Hepatocyte (in vitro differentiated cells): ENCODE measurements around the gene SLC33A1. TPM values are rescaled to one million over a fixed set of nuclear protein-coding genes. Genes with fewer than 3 reads are reported as not detected.

Experiments used
- DNase-seq: peaks from one replicate; pipeline ENCODE4 v3.0.0-alpha.2; 2016; ENCODE audit warnings: low spot score
- H2AFZ ChIP-seq: fragments of 200-600 bp; sonication (generic); 2 replicates; pipeline ENCODE4 v1.6.0; 2016; ENCODE audit warnings: antibody characterized with exemption, mild to moderate bottlenecking
- H3K27ac ChIP-seq: fragments of 200-600 bp; sonication (generic); 2 replicates; pipeline ENCODE4 v1.5.1; 2016; ENCODE audit warnings: mild to moderate bottlenecking
- H3K27me3 ChIP-seq: fragments of 200-600 bp; sonication (generic); 2 replicates; pipeline ENCODE4 v1.6.1; 2016
- H3K36me3 ChIP-seq: fragments of 200-600 bp; sonication (generic); replicated peaks from 2 replicates; pipeline ENCODE4 v1.5.1; 2016; ENCODE audit warnings: low read depth; ENCODE audit not compliant: insufficient read depth
- H3K4me1 ChIP-seq: fragments of 200-600 bp; sonication (generic); 2 replicates; pipeline ENCODE4 v1.5.1; 2016; ENCODE audit warnings: mild to moderate bottlenecking, moderate library complexity; ENCODE audit not compliant: insufficient read depth
- H3K4me2 ChIP-seq: fragments of 200-600 bp; sonication (generic); 2 replicates; pipeline ENCODE4 v1.6.0; 2016
- H3K4me3 ChIP-seq: fragments of 200-600 bp; sonication (generic); 2 replicates; pipeline ENCODE4 v1.5.1; 2016; ENCODE audit warnings: mild to moderate bottlenecking
- H3K79me2 ChIP-seq: fragments of 200-600 bp; sonication (generic); 2 replicates; pipeline ENCODE4 v1.6.0; 2017; ENCODE audit warnings: mild to moderate bottlenecking
- H3K9me2 ChIP-seq: fragments of 200-600 bp; sonication (generic); replicated peaks from 2 replicates; pipeline ENCODE4 v1.6.0; 2017; ENCODE audit warnings: mild to moderate bottlenecking; ENCODE audit not compliant: insufficient read depth
- H3K9me3 ChIP-seq: fragments of 200-600 bp; sonication (generic); 2 replicates; pipeline ENCODE4 v1.5.1; 2016; ENCODE audit warnings: low read depth, mild to moderate bottlenecking
- H4K20me1 ChIP-seq: fragments of 200-600 bp; sonication (generic); 2 replicates; pipeline ENCODE4 v1.6.0; 2016; ENCODE audit warnings: mild to moderate bottlenecking; ENCODE audit not compliant: insufficient read depth, poor library complexity, severe bottlenecking
- CTCF ChIP-seq: fragments of 200-600 bp; sonication (generic); IDR thresholded peaks from 2 replicates; pipeline ENCODE4 v1.5.1; 2016; ENCODE audit warnings: antibody characterized with exemption, mild to moderate bottlenecking; ENCODE audit not compliant: poor library complexity
- EZH2 ChIP-seq: fragments of 200-600 bp; sonication (generic); IDR thresholded peaks from 2 replicates; pipeline ENCODE4 v1.6.1; 2016; ENCODE audit warnings: antibody characterized with exemption, mild to moderate bottlenecking, borderline replicate concordance
- EZH2phosphoT487 ChIP-seq: fragments of 200-600 bp; sonication (generic); IDR thresholded peaks from one replicate; pipeline ENCODE4 v1.6.1; 2018; ENCODE audit warnings: antibody characterized with exemption, mild to moderate bottlenecking, low read depth, moderate library complexity; ENCODE audit not compliant: unreplicated experiment, severe bottlenecking
- WGBS: methylation state at CpG from one replicate; pipeline ENCODE4 v1.1.6; 2016; ENCODE audit warnings: low lambda C conversion rate; ENCODE audit errors: missing lambda C conversion rate; 5-methylcytosine and 5-hydroxymethylcytosine counted together
- polyA plus RNA-seq: library from polyadenylated mRNA; unstranded; fragments of >200 nt; fragmentation: Nextera tagmentation; extraction: Ambion mirVana; gene quantifications from 2 replicates; pipeline ENCODE4 v1.2.1, GENCODE V29; 2016
- total RNA-seq: library from RNA; depleted of rRNA; stranded (reverse); fragments of >200 nt; gene quantifications from 2 replicates; pipeline ENCODE4 v1.2.3, GENCODE V29; 2014

SLC33A1 gene
- total and polyA plus RNA-seq, 2 experiments from 2014 or later = 20.0 to 46.5 TPM

GRCh38 chr3:155805204-155805801 lies 48.9 kb downstream of the SLC33A1 start:
- peak overlapping the region; percentile 81 for H3K4me2 ChIP-seq
- no peak for TF ChIP-seq EZH2
- TF ChIP-seq CTCF = no peak
- TF ChIP-seq EZH2phosphoT487 = no peak
- no peak for DNase-seq
- peak overlapping the region; percentile 100 for H2AFZ ChIP-seq
- H3K4me1 ChIP-seq = peaks cover 6% of the 10 kb centered on the region
- no peaks in the 10 kb centered on the region for H3K9me3 ChIP-seq
- 70% methylated on average over 15 of the region's 15 CpGs for WGBS
- H3K79me2 ChIP-seq = no peaks in the 10 kb centered on the region
- no peaks in the 10 kb centered on the region for H3K9me2 ChIP-seq
- no peaks in the 10 kb centered on the region for H3K27me3 ChIP-seq
- H3K4me3 ChIP-seq = peak overlapping the region; percentile 76
- H3K27ac ChIP-seq = peak overlapping the region; percentile 83
- H4K20me1 ChIP-seq = no peaks in the 10 kb centered on the region
- no peaks in the 10 kb centered on the region for H3K36me3 ChIP-seq

- Histone ChIP-seq H3K9me3 (no peaks in the 10 kb centered on the region), H3K4me1 (peaks cover 6% of the 10 kb centered on the region), H3K36me3 (no peaks in the 10 kb centered on the region), H3K27me3 (no peaks in the 10 kb centered on the region), H3K4me3 (no peak overlapping the region), H2AFZ (no peak overlapping the region), H3K9me2 (no peaks in the 10 kb centered on the region), H3K4me2 (peak overlapping the region; percentile 81), H3K79me2 (no peaks in the 10 kb centered on the region), H4K20me1 (no peaks in the 10 kb centered on the region), H3K27ac (peak overlapping the region; percentile 48)
- no peak for DNase-seq
- no peak for TF ChIP-seq EZH2
- TF ChIP-seq EZH2phosphoT487 = no peak
- no peak for TF ChIP-seq CTCF
Observed at GRCh38 chr3:155804323-155804722, 49.9 kb downstream of the SLC33A1 start.

GRCh38 chr3:155792532-155792931 lies 61.7 kb downstream of the SLC33A1 start:
- Histone ChIP-seq H3K4me3 (no peak overlapping the region), H4K20me1 (no peaks in the 10 kb centered on the region), H2AFZ (no peak overlapping the region), H3K27me3 (no peaks in the 10 kb centered on the region), H3K9me2 (no peaks in the 10 kb centered on the region), H3K79me2 (peaks cover 6% of the 10 kb centered on the region), H3K4me2 (peak overlapping the region; percentile 36), H3K27ac (peak overlapping the region; percentile 13), H3K4me1 (no peaks in the 10 kb centered on the region), H3K9me3 (no peaks in the 10 kb centered on the region), H3K36me3 (no peaks in the 10 kb centered on the region)
- WGBS = 92% methylated on average over 1 of the region's 1 CpG
- TF ChIP-seq CTCF (no peak), EZH2 (no peak), EZH2phosphoT487 (no peak)
- DNase-seq = no peak

GRCh38 chr3:155791190-155791589 lies 63.0 kb downstream of the SLC33A1 start:
- H3K4me1 ChIP-seq = no peaks in the 10 kb centered on the region
- no peak for DNase-seq
- no peak for TF ChIP-seq EZH2
- no peak for TF ChIP-seq CTCF
- no peak for TF ChIP-seq EZH2phosphoT487
- H3K36me3 ChIP-seq = no peaks in the 10 kb centered on the region
- H3K27me3 ChIP-seq = no peaks in the 10 kb centered on the region
- H3K27ac ChIP-seq = no peak overlapping the region
- H3K9me2 ChIP-seq = no peaks in the 10 kb centered on the region
- H3K4me2 ChIP-seq = no peak overlapping the region
- 95% methylated on average over 2 of the region's 2 CpGs for WGBS
- H3K9me3 ChIP-seq = no peaks in the 10 kb centered on the region
- H3K79me2 ChIP-seq = peaks cover 6% of the 10 kb centered on the region
- H4K20me1 ChIP-seq = no peaks in the 10 kb centered on the region
- H2AFZ ChIP-seq = no peak overlapping the region
- no peak overlapping the region for H3K4me3 ChIP-seq
